ENCODE results near the gene PRKAG1.

Gene PRKAG1

GRCh38 chr12:49030119-49030518 lies 11.5 kb upstream of the PRKAG1 start:
- no peak for DNase-seq (ENCODE audit: extremely low read depth, low read depth)
- no peak for TF ChIP-seq CTCF (IDR thresholded peaks at IDR 0.05; ENCODE audit: low read depth, low read length)

GRCh38 chr12:49028666-49029275 lies 10.2 kb upstream of the PRKAG1 start:
- no peak for TF ChIP-seq CTCF (IDR thresholded peaks at IDR 0.05; ENCODE audit: low read depth, low read length)
- DNase-seq (ENCODE audit: extremely low read depth, low read depth), result no peak

- no peak for DNase-seq (ENCODE audit: extremely low read depth, low read depth)
- TF ChIP-seq CTCF (IDR thresholded peaks at IDR 0.05; ENCODE audit: low read depth, low read length), result no peak
Observed at GRCh38 chr12:49027846-49028555, 9.4 kb upstream of the PRKAG1 start.

GRCh38 chr12:49026678-49027480 lies 8.3 kb upstream of the PRKAG1 start:
- no peak for TF ChIP-seq CTCF (IDR thresholded peaks at IDR 0.05; ENCODE audit: low read depth, low read length)

GRCh38 chr12:49026101-49026500 lies 7.5 kb upstream of the PRKAG1 start:
- no peak for DNase-seq (ENCODE audit: extremely low read depth, low read depth)

More at GRCh38 chr12:49026678-49027480, 8.3 kb upstream of the PRKAG1 start:
- no peak for DNase-seq (ENCODE audit: extremely low read depth, low read depth)

GRCh38 chr12:49025463-49025862 lies 6.9 kb upstream of the PRKAG1 start:
- no peak for TF ChIP-seq CTCF (IDR thresholded peaks at IDR 0.05; ENCODE audit: low read depth, low read length)
- DNase-seq (ENCODE audit: extremely low read depth, low read depth), result no peak

More at GRCh38 chr12:49026101-49026500, 7.5 kb upstream of the PRKAG1 start:
- TF ChIP-seq CTCF (IDR thresholded peaks at IDR 0.05; ENCODE audit: low read depth, low read length), result no peak

GRCh38 chr12:49024543-49024942 lies 6.0 kb upstream of the PRKAG1 start:
- no peak for DNase-seq (ENCODE audit: extremely low read depth, low read depth)
- TF ChIP-seq CTCF (IDR thresholded peaks at IDR 0.05; ENCODE audit: low read depth, low read length), result no peak

Measured in AG09319 (cell line).